ENCODE measurements around the gene ARHGEF1.

Gene ARHGEF1

DNA sequence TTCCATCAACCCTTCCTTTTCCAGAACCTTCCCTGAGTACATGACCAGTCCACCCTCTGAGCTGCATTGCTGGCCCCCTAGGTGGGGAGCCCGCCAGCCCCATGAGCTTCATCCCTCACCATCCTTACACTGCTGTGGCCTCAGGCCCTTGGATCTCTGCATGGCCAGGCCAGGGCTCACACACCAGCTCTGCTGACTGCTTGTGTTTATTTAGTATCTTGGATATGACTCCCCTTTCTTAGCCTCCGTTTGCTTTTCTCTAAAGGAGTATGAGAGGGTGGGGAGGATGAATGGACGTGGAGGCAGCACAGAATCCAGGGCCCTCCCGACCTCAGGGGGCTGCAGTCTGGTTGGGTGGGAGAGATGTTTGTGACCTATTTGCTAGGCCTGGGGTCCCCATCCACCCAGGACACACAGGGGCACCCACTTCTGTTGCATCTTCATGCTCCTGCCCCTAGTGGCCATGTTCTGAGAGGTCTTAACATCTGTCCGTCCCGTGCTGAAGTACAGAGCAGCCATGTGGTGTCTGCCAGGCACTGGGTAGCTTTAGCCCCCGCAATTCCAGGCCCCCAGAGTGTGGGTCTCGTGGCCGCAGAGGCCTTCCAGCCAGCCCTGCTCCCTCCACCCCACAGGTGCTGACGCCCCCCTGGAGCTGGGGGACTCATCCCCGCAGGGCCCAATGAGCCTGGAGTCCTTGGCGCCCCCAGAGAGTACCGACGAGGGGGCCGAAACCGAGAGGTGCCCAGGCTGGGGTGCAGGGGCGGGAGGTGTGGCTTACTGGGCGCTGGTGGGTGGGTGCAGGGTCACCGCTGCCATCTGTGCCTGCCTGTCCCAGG is 13.0 kb downstream of the ARHGEF1 start:
- no peak for TF ChIP-seq CTCF (IDR thresholded peaks at IDR 0.05; ENCODE audit: extremely low read depth, missing control alignments)
- DNase-seq (ENCODE audit: low spot score), result no peak

GRCh38 chr19:41896581-41896942 is 13.6 kb downstream of the ARHGEF1 start:
- no peak for TF ChIP-seq CTCF (IDR thresholded peaks at IDR 0.05; ENCODE audit: extremely low read depth, missing control alignments)
- DNase-seq (ENCODE audit: low spot score), result no peak

GRCh38 chr19:41897181-41897580 is 14.2 kb downstream of the ARHGEF1 start:
- no peak for DNase-seq (ENCODE audit: low spot score)
- TF ChIP-seq CTCF (IDR thresholded peaks at IDR 0.05; ENCODE audit: extremely low read depth, missing control alignments), result no peak

DNA sequence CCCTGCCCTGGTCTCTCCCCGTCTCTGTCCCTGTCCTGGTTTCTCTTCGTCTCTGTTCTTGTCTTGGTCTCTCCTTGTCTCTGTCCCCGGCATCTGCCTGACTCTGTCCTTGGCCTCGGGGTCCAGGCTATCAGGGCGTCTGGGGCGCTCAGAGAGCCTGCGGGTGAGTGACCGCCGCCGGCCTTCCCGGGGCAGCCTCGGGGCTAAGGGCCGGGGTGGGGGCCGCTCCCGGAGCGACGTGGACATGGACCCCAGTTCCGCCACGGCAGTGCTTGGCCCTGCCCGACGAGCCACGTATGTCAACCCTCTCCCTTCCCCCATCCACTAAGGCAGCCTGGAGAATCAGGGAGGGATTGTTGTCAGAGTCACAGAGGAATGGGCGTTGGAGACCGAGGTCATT is 14.8 kb downstream of the ARHGEF1 start:
- no peak for TF ChIP-seq CTCF (IDR thresholded peaks at IDR 0.05; ENCODE audit: extremely low read depth, missing control alignments)
- no peak for DNase-seq (ENCODE audit: low spot score)

DNA sequence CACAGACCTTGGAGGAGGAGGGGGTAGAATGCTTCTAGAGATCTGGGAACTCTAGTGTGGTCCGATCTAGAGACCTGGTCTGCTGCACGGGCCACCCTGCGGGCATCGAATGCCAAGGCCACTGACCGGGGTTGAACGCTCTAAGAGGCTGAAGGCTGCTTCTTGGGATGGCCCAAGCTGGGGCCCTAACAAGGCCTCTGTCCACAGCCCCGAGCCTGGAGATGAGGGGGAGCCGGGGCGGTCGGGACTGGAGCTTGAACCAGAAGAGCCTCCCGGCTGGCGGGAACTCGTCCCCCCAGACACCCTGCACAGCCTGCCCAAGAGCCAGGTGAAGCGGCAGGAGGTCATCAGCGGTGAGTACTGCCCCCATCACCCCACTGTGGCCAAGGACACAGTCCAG is 15.3 kb downstream of the ARHGEF1 start:
- TF ChIP-seq CTCF (IDR thresholded peaks at IDR 0.05; ENCODE audit: extremely low read depth, missing control alignments), result no peak
- DNase-seq (ENCODE audit: low spot score), result no peak

- no peak for TF ChIP-seq CTCF (IDR thresholded peaks at IDR 0.05; ENCODE audit: extremely low read depth, missing control alignments)
Observed at GRCh38 chr19:41901707-41902360, 18.9 kb downstream of the ARHGEF1 start.

DNA sequence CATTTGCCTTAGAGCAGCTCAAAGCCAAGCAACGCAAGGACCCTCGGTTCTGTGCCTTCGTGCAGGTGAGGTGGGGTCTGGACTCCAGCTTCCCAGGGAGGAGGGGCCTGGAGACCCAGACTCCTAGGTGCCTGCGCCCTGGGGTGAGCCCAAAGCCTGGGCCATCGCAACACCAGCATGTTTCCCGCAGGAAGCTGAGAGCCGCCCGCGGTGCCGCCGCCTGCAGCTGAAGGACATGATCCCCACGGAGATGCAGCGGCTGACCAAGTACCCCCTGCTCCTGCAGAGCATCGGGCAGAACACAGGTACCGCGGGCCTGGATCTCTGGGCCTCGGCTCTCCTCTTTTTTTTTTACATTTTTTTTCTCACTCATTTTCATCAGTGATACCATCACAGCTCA is 19.6 kb downstream of the ARHGEF1 start:
- no peak for DNase-seq (ENCODE audit: low spot score)
- TF ChIP-seq CTCF (IDR thresholded peaks at IDR 0.05; ENCODE audit: extremely low read depth, missing control alignments), result no peak

More at GRCh38 chr19:41901707-41902360, 18.9 kb downstream of the ARHGEF1 start:
- DNase-seq (ENCODE audit: low spot score), result no peak
